Measurements from ENCODE around the gene FUT9.

GRCh38 chr6:96074006-96074405 lies 58.2 kb downstream of the FUT9 start:
- TF ChIP-seq CTCF (IDR thresholded peaks at IDR 0.05) (no peak), EZH2phosphoT487 (IDR thresholded peaks at IDR 0.05) (no peak), EZH2 (IDR thresholded peaks at IDR 0.05) (no peak)

All from neural progenitor cell (in vitro differentiated cells).